Lung (tissue), 4 donors: ENCODE results near the gene TGFB3. TPM values are rescaled to one million over a fixed set of nuclear protein-coding genes. Genes with fewer than 3 reads are reported as not detected.

Experiments
- polyA plus RNA-seq, 2 donors: library from polyadenylated mRNA; stranded (reverse); fragments of 200-250 nt; gene quantifications; one replicate each; pipeline ENCODE4 v1.2.1, GENCODE V29; 2013
- total RNA-seq, 2 donors: library from RNA; depleted of rRNA in 1 of 2; stranded (reverse); fragments of >200 nt in 1 of 2; gene quantifications; one replicate each; pipeline ENCODE4 v1.2.1, GENCODE V29; 2014 to 2021
- donor health status: Bipolar disorder and iron deficiency.
- donor health status: healthy.
- donor health status: DM: yes; HTN: yes; CAD: no.

The TGFB3 gene
- total and polyA plus RNA-seq, 4 donors: 7.7 to 47.7 (median 20.0) TPM

Other genes with a start within 250 kb of the TGFB3 start
- gene IFT43, start 3.8 kb upstream of the TGFB3 start, total RNA-seq: 10 to 100 TPM; 36.9 to 43.9 TPM
- 10 to 100 TPM; 35.4 to 51.6 TPM for gene IFT43, start 3.8 kb upstream of the TGFB3 start, polyA plus RNA-seq
- gene GPATCH2L, start 169.9 kb upstream of the TGFB3 start, total RNA-seq: 10 to 100 TPM; 48.0 to 69.9 TPM
- gene GPATCH2L, start 169.9 kb upstream of the TGFB3 start, polyA plus RNA-seq: 10 to 100 TPM in 1 of 2 donors, 1 to 10 TPM in 1; 4.3 to 16.8 TPM